MM.1S (cell line): Measurements from ENCODE around the gene VGLL4.

Experiments used
- DNase-seq: peaks from one replicate; pipeline ENCODE4 v3.0.0-alpha.2; 2015
- H2AFZ ChIP-seq: fragments of 300-600 bp; sonication (generic); 2 replicates; pipeline ENCODE4 v1.6.0; 2016; ENCODE audit warnings: antibody characterized with exemption, low read length
- H3F3A ChIP-seq: fragments of 300-600 bp; sonication (generic); 2 replicates; pipeline ENCODE4 v1.6.1; 2016; ENCODE audit warnings: mild to moderate bottlenecking, antibody characterized with exemption, low read length, moderate library complexity, mixed read lengths; ENCODE audit not compliant: insufficient read depth
- H3K27ac ChIP-seq: fragments of 300-600 bp; sonication (generic); 2 replicates; pipeline ENCODE4 v1.5.1; 2016; ENCODE audit warnings: mild to moderate bottlenecking, low read length
- H3K27me3 ChIP-seq: fragments of 300-600 bp; sonication (generic); replicated peaks from 2 replicates; pipeline ENCODE4 v1.6.0; 2016; ENCODE audit warnings: low read length; ENCODE audit not compliant: insufficient read depth
- H3K36me3 ChIP-seq: fragments of 300-600 bp; sonication (generic); replicated peaks from 2 replicates; pipeline ENCODE4 v1.6.1; 2016; ENCODE audit warnings: mild to moderate bottlenecking, low read length, mixed read lengths; ENCODE audit not compliant: insufficient read depth
- H3K4me1 ChIP-seq: fragments of 300-600 bp; sonication (generic); 2 replicates; pipeline ENCODE4 v1.6.1; 2016; ENCODE audit warnings: low read length, mixed read lengths
- H3K4me2 ChIP-seq: fragments of 300-600 bp; sonication (generic); 2 replicates; pipeline ENCODE4 v1.6.0; 2016; ENCODE audit warnings: low read depth, low read length
- H3K4me3 ChIP-seq: fragments of 300-600 bp; sonication (generic); 2 replicates; pipeline ENCODE4 v1.5.1; 2016; ENCODE audit warnings: low read length, mixed read lengths
- H3K79me2 ChIP-seq: fragments of 300-600 bp; sonication (generic); 2 replicates; pipeline ENCODE4 v1.6.1; 2016; ENCODE audit warnings: mixed run types, low read length, mixed read lengths
- H3K9ac ChIP-seq: fragments of 300-600 bp; sonication (generic); 2 replicates; pipeline ENCODE4 v1.6.1; 2016; ENCODE audit warnings: low read length, mixed read lengths
- H3K9me2 ChIP-seq: fragments of 300-600 bp; sonication (generic); replicated peaks from 2 replicates; pipeline ENCODE4 v1.6.1; 2016; ENCODE audit warnings: mild to moderate bottlenecking, low read length, mixed read lengths; ENCODE audit not compliant: insufficient read depth
- H3K9me3 ChIP-seq: fragments of 300-600 bp; sonication (generic); replicated peaks from 2 replicates; pipeline ENCODE4 v1.6.1; 2016; ENCODE audit warnings: mild to moderate bottlenecking, low read length, mixed read lengths; ENCODE audit not compliant: insufficient read depth
- H4K20me1 ChIP-seq: fragments of 300-600 bp; sonication (generic); 2 replicates; pipeline ENCODE4 v1.6.1; 2016; ENCODE audit warnings: mild to moderate bottlenecking, low read length, moderate library complexity, mixed read lengths; ENCODE audit not compliant: insufficient read depth
- CTCF ChIP-seq: fragments of 300-600 bp; sonication (generic); IDR thresholded peaks from 2 replicates; pipeline ENCODE4 v1.5.1; 2016; ENCODE audit warnings: antibody characterized with exemption, low read length, mixed read lengths
- EZH2 ChIP-seq: fragments of 300-600 bp; sonication (generic); optimal IDR thresholded peaks from 2 replicates; pipeline ENCODE3; 2017; ENCODE audit warnings: low read depth, mild to moderate bottlenecking, antibody characterized with exemption, low read length, mixed read lengths
- EZH2phosphoT487 ChIP-seq: fragments of 300-600 bp; sonication (generic); IDR thresholded peaks from 2 replicates; pipeline ENCODE4 v1.6.1; 2018; ENCODE audit warnings: antibody characterized with exemption, low read length

Gene VGLL4

DNA sequence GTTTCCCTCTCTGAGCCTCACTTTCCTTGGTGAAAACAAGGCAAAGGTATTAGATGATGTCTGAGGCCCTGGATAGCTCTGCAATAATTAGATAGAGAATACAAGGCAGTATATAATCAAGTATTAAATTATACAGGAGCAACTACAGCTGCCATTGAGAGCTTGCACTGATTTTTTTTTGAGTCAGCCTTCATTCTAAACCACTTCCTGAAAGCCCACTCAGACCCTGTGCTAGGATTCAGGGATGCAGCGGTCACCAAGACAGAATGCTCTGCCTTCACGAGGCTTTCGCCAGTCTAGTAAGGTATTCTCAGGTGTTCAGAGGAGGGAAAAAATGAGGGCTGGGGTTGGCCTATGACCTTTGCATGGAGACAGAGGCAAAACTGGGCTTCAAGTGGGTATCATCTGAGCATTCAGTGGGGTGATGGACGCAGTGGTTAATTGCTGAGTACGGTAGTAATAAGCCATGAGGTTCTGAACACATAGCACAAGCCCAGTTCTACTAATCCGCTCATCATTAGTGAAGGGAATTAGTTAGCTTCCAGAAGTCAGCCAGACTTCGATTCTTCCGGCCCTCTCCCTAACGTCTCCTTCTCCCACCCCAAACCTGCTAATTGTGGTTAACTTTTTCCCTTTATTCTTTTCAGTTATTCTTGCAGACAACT is 3.6 kb downstream of the VGLL4 start:
- H3K9me3 ChIP-seq = no peaks in the 10 kb centered on the region
- TF ChIP-seq CTCF (no peak), EZH2phosphoT487 (no peak), EZH2 (no peak)
- peaks cover 79% of the 10 kb centered on the region for H3K79me2 ChIP-seq
- no peak overlapping the region for H3K27ac ChIP-seq
- H3K27me3 ChIP-seq = no peaks in the 10 kb centered on the region
- H3K9ac ChIP-seq = no peak overlapping the region
- H4K20me1 ChIP-seq = no peaks in the 10 kb centered on the region
- no peak overlapping the region for H3K4me3 ChIP-seq
- DNase-seq = no peak
- no peaks in the 10 kb centered on the region for H3K9me2 ChIP-seq
- H3K4me1 ChIP-seq = peaks cover 4% of the 10 kb centered on the region; the same call in 1 of the 2 replicates
- H3F3A ChIP-seq = peaks cover 25% of the 10 kb centered on the region
- H2AFZ ChIP-seq = no peak overlapping the region
- H3K36me3 ChIP-seq = no peaks in the 10 kb centered on the region
- H3K4me2 ChIP-seq = no peak overlapping the region

- Histone ChIP-seq H3K9ac (no peak overlapping the region), H4K20me1 (no peaks in the 10 kb centered on the region)
Observed at GRCh38 chr3:11638495-11639358, 5.0 kb downstream of the VGLL4 start.

DNA sequence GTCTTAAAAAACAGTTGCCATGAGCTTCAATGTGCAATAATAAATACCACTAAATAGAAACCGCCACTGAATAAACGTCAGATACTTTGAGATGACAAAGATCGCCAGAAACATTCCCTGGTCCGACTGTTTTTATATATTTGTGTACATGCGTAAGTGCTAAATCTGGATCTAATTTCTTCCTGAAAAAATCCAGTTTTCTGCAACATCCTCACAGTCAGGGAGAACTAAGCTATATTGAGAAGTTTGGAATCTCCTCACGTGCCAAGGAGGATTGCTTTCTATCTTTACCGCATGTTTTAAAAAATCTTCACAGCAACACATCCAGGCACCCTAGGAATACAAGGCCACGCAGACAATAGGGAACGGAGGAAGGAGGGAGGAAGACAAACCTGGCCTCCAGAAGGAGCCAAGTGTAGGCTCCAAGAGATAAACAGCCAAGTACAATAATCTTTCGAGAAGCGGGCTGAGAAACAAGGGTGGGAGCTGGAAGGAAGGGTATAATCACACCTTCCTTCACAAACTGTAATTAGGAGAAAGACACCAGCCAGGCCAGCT is 5.7 kb downstream of the VGLL4 start:
- no peak overlapping the region for H3K27ac ChIP-seq
- no peak for DNase-seq
- H3K4me2 ChIP-seq = no peak overlapping the region

More at GRCh38 chr3:11638495-11639358, 5.0 kb downstream of the VGLL4 start:
- peaks cover 93% of the 10 kb centered on the region for H3K79me2 ChIP-seq
- no peaks in the 10 kb centered on the region for H3K9me2 ChIP-seq
- H3K4me3 ChIP-seq = no peak overlapping the region
- peaks cover 4% of the 10 kb centered on the region; the same call in 1 of the 2 replicates for H3K4me1 ChIP-seq
- H2AFZ ChIP-seq = no peak overlapping the region
- no peak overlapping the region for H3K4me2 ChIP-seq
- peaks cover 15% of the 10 kb centered on the region for H3F3A ChIP-seq
- H3K36me3 ChIP-seq = no peaks in the 10 kb centered on the region
- H3K27me3 ChIP-seq = no peaks in the 10 kb centered on the region
- H3K27ac ChIP-seq = no peak overlapping the region
- H3K9me3 ChIP-seq = no peaks in the 10 kb centered on the region
- no peak for DNase-seq
- TF ChIP-seq CTCF = no peak
- no peak for TF ChIP-seq EZH2
- no peak for TF ChIP-seq EZH2phosphoT487

More for the DNA sequence above, 5.7 kb downstream of the VGLL4 start:
- Histone ChIP-seq H3K79me2 (peaks cover 95% of the 10 kb centered on the region), H3K4me1 (peaks cover 4% of the 10 kb centered on the region; the same call in 1 of the 2 replicates), H3K27me3 (no peaks in the 10 kb centered on the region), H3K36me3 (no peaks in the 10 kb centered on the region), H2AFZ (no peak overlapping the region), H3K9me2 (no peaks in the 10 kb centered on the region), H4K20me1 (no peaks in the 10 kb centered on the region), H3K9ac (no peak overlapping the region), H3K4me3 (no peak overlapping the region), H3K9me3 (no peaks in the 10 kb centered on the region), H3F3A (peaks cover 8% of the 10 kb centered on the region; the same call in 1 of the 2 replicates)
- no peak for TF ChIP-seq EZH2
- TF ChIP-seq EZH2phosphoT487 = no peak
- no peak for TF ChIP-seq CTCF
